DMS 273 treated with DMSO at 0.1 percent for 48 hours (cell line): Measurements from ENCODE around the gene TMEM163.
A peak's percentile ranks its signal among the peaks of the same experiment; 100 is the strongest.

ENCODE experiments used
- DNase-seq: peaks from one replicate; lab custom pipeline; 2025; lab: John Stamatoyannopoulos, UW

Gene TMEM163

DNA sequence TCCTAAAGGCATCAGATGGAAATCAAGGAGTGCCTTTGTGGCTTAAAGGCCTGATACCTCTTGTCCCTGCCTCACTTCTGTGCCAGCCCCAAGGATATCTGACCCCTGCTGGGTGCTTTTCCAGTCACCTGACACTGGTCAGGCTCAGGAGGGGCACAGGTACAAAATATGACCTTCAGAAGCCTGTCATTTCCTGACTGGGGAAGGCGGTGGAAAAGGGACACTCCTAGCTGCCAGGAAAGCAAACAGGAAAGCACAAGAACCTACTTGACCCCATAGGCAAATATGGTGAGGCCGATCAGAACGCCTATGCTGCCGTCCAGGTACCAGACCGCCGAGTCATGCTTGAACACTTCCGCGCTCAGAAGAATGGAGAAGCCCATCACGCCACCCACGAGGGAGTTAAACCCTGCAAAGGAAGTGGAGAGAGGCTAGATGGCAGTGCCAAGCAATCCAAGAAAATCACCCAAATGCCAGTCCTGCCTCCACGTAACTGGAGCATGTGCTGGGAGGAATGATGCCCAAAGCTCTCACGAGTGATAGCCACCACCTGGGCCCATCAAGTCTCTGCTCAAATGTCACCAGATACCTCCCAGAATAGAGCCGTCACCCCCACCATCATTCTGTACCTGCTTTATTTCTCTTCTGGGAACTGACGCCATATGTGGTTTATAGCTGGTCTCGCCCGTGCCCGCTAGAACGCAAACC lies 260.9 kb downstream of the TMEM163 start:
- no peak for DNase-seq

DNA sequence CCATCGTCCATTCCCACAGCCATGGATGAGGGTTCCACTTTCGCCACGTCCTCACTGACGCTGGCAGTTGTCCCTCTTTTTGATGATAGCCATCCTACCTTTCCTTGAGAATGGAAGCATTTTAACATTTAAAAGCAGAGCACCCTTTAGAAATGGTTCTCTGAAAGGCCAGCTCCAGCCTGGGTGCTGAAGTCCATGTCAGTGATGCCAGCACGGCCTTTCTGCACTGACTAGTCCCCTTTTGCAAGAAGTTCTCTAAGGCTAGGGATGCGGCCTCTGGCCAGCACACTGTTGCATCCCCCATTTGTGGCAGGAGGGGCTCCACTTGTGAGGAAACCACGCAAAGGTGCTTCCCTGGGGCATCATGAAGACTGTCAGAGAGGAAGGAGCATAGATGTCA lies 261.4 kb downstream of the TMEM163 start:
- no peak for DNase-seq

DNA sequence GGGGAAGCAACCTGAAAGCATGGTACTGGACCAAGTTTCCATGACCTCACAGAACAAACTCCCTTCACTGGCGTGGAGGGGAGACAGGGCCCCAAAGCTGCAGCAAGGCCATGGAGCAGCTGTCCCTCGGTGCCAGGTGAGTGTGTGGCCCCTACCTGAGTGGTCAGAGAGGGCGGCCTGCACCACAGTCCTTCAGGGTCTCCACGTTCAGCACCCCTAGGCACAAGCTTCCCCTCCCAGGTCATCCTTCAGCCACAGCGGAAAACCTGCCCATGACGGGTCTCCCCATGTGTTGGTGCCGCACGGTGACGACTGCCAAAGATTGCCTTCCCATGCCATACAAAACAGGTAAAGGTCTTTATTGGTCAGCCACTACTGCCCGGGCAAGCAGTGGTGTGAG lies 263.4 kb downstream of the TMEM163 start:
- DNase-seq = no peak

DNA sequence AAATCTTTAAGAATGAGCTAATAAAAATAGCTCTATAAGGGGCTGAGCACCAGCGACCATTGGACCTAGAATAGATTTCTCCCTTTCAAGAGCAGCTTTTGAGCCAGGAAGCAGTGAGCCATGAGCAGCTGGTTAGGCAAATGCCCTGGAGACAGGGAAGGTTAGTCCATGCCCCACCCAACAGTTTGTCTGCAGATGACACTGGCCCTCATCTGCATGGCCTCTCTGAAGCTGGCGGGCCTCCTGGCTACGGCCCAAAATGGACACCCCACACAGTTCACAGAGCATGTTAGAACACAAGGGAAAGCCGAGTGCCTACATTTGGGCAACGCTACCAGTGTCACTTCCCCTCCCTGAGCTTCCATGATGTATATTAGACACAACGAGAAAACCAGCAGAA lies 263.9 kb downstream of the TMEM163 start:
- DNase-seq = no peak

DNA sequence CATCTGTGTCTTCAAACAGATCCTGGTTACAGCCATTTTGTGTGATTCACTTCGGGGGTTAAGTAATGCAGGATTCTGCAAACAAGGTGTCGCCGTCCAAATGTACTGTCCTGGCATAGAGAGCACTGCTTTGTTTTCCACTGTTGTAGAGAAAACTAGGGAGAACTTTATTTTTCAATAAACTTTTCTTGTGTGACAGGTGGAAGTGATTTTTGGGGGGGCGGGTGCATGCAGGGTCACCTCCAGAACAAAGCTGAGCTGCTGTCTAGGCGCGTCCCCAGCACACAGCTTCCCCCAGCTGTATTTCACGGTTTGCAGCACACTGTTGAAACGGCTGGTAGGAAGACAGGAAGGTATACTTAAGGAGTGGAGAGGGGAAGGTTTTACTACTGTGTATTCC lies 264.4 kb downstream of the TMEM163 start:
- no peak for DNase-seq

DNA sequence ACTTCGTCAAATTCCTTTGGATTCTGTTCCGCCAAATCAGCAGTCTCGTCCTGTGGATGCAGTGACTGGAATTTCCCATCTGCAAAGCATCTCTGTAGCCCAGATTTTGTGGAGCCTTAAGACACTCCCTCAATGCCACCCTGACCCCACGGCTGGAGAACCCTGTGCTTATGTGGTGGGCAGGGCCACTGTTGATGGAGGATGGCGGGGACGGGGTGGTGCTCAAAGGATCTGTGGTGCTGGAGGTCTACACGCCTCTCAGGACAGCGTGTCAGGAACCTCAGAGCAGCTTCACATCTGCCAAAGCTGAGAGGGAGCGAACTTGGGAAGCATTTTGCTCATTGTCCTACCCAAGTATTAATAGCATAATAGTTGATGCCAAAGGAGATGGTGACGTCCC lies 264.8 kb downstream of the TMEM163 start:
- no peak for DNase-seq

DNA sequence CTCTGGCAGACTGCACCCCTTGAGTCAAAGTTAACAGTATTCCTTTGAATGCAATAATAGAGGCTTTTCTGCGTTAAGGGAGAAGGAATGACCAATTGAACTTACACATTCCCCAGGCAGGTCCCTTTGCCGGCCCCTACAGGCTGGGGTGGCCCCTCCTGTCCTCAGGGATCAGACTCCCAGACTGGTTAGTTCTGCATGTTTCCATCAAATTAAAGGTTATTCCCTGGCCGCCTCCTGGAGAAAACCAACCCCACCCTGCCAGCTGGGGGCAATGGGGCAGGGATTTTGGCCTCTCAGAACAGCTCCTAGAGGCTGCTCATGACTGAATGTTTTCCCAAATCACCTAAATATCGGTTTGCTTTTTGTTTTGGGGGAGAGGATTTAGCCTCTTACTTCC lies 265.3 kb downstream of the TMEM163 start:
- DNase-seq = no peak

DNA sequence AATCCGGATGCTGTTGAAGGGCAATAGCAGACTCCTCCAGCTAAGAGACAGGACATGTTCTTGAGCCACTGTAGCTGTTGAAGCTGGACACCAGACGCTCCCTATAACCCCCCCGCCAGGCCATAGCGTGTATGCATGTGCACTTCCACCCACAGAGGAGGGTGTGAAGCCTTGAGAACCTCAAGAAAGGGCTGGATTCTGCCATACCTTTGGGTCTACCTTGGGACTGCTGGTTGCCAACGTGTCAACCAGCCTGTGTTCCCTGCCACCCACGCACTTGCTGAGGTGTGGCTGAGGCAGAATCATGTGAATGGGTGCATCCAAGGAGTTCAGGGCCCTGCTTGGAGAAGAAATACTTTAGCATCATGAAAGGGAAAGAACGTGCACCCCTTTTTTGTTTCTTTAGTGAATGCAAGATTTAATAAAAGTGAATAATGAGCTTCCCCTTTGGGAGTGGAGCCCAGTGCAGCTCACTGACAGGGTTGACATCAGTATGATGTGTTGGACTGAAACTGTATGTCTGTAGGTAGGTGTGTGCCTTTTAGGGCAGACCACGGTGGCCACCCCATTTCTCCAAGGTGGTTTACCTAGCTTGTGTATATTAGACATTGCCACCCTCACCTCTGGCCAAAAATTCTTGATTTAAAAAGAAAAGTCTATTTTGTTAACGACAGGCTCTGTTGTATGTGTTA lies 266.6 kb downstream of the TMEM163 start:
- no peak for DNase-seq

DNA sequence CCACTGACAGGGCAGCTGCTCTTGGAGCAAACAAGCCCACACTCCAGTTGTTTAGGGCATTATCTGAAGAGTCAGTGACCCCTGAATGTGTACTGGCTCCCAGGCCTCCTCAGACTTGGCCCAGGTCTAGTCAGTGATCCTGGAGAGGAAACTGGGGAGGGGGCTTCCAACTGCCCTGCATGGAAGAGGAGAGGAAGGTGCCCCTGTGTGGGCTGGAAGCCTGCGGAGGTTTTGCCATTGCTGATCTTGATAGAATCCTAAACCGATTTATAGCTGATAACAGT lies 267.5 kb downstream of the TMEM163 start:
- no peak for DNase-seq

DNA sequence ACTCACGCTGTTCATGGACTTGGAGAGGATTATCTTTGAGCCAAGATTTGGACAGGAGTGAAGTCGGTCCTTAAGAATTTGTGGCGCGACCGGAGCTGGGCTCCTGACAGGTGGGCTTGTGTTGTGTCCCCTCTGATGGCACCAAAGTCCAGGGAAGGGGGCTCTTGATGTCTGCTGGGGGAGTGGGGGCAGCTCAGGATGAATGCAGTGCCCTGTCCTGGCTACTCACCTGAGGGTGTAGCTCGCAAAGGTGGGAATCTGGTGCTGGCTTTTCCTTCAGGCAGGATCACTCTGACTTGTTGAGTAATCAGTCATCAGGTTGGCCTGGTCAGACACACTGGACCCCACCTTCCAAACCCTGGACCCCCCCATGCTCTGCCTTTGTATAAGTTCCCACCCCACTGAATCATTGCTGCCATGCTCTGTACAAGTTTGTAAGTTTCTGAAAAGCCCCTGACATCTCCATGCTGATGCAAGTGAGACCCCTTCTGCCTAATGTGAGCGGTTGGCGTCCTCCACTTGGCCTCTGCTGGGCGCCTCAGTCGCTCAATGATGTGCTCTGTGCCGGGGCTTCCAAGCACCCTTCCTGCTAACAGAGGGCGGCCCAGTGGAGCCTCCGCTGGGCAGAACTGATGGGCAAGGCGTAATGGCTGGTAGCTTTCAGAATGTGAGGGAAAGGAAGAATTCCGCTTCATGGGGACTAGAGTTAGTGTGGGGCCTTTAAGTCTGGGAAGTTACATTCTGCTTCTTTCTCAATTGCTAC lies 268.9 kb downstream of the TMEM163 start:
- no peak for DNase-seq

DNA sequence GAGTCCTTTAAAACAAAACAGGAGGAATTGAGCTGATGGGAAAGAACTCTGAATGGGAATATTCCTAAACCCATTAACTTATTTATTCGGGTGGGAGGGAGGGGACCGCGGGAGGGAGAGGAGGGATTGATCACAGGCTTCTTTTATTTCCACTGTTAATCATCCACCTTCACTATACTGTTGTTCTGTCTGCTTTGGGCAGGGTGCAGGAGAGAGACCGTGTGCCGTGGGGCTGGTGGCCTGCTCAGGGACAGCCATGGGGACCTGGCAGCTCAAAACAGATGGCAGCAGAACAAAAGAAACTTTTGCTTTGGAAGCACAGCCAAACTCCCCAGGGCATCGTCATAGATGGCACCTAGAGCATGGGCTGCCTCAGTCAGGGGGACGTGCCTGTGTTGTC lies 269.6 kb downstream of the TMEM163 start:
- no peak for DNase-seq

DNA sequence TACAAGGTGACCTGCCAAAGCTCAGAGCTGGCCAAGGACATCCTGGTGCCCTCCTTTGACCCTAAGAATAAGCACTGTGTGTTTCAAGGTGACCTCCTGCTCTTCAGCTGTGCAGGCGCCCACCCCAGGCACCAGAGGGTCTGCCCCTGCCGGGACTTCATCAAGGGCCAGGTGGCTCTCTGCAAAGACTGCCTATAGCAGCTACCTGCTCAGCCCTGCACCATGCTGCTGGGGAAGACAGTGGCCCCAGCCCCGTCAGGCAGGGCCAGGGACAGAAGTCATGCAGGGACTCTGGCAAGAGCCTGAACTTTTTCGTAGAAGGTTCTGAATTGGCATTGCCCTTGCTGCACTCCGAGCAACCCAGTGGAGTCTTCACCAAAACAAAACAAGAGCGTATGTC lies 270.1 kb downstream of the TMEM163 start:
- no peak for DNase-seq

DNA sequence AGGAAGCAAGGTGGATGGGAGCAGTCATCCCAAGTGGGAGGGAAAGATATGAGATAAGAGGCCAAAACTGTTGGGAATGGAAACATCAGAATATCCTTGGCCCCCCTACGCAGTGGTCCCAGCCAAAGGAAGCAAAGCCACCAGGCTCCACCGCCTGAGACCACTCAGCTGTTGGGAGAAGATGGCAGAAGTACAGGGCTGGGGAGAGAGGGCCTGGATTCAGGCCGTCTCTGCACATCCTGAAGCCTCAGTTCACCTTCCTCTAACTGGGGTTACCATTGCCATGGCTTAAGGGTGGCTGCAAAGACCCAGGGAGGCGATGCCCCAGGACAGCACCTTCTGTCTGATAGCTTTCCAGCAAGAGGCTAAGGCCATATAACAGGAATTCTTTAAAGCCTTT lies 271.1 kb downstream of the TMEM163 start:
- no peak for DNase-seq

DNA sequence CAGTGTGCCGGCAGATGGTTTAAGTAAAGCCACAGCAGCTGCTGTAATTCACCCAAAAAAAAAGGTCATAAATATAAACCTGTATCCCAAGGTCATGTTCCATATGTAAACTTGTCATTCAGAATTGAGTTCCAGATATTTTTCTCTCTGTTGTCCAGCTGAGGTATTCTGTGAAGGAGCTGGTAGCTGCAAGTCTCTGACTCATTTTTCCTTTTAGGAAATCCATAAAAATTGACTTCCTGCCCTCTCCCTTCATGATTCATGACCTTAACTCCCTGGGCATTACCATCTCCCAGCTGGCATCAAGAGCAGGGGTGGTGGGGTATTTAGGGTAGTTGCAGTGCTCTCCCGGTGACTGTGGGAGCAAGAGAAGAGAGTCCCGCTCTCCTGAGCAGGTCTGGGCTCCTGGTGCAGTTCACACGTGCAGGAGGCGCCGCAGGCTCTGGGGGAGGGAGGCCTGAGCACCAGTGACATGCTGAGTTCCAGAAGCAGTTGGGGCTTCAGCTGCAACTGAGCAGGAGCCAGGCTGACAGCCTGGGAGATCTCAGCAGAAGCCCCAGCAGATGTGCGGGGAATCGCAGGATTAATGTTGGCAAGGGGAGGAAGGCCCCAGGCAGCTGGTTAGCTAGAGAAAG lies 272.3 kb downstream of the TMEM163 start:
- peak; percentile 78 for DNase-seq

DNA sequence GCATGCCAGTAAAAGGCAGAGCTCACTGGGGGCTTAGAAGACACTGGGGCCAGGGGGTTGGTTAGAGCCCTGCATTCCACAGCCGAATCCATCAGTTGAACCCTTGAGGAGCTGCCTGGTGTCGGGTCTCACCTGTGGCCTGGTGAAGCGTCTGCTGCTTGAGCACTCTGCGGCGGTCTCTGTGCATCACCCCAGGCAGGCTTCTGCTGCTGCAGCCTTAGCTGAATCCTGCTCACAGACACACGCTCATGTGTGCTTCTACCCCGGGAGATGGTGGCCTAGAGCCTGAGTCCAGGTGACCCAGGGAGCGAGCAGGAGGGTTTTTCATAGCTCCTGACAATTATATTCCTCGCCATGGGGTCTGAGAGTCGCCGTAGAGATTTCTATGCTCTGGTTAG lies 272.8 kb downstream of the TMEM163 start:
- DNase-seq = no peak

DNA sequence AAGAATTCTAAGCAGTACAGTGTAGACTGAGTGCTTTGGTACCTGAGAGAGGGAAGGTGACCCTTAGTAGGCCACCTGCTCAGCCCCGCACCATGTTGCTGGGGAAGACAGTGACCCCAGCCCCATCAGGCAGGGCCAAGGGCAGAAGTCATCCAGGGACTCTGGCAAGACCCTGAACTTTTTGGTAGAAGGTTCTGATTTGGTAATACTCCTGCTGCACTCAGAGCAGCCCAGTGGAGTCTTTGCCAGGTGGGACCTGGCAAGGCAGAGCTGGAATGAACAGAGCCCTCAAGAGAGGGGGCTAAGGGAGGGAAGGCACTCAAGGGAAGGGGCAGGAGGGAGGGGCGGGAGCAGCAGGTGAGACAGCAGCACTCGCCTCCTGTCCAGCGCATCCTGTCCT lies 273.7 kb downstream of the TMEM163 start:
- DNase-seq = no peak

DNA sequence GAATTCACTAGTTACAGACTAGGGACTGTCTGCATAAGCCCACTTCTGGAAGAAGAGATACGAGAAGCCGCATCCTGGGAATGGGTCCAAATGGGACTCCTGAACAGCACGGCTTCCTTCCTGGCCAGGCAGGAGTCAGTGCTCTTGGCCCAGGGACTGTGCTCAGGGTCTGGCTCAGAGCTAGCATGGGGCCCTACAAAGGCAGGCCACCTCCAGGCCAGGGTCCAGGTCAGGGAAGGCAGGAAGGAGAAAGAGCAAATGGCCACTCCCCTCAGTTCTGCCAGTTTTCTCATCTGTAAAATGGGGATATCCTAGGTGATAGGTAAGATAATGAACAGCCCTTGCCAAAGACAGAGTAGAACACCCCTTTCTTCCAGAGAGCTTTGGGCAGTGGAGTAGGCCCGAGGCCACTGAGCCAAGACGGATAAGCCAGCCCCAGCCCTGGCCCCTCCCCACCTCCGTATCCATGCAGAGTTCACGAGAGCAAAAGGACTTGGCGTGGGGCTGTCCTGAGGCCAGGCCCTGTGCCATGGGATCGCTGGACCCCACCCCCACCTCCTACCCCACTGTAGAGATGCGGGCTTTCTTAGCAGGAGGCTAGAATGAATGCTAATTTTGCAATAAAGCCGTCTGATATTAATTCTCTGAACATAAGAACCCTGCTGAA lies 274.9 kb downstream of the TMEM163 start:
- DNase-seq = no peak

DNA sequence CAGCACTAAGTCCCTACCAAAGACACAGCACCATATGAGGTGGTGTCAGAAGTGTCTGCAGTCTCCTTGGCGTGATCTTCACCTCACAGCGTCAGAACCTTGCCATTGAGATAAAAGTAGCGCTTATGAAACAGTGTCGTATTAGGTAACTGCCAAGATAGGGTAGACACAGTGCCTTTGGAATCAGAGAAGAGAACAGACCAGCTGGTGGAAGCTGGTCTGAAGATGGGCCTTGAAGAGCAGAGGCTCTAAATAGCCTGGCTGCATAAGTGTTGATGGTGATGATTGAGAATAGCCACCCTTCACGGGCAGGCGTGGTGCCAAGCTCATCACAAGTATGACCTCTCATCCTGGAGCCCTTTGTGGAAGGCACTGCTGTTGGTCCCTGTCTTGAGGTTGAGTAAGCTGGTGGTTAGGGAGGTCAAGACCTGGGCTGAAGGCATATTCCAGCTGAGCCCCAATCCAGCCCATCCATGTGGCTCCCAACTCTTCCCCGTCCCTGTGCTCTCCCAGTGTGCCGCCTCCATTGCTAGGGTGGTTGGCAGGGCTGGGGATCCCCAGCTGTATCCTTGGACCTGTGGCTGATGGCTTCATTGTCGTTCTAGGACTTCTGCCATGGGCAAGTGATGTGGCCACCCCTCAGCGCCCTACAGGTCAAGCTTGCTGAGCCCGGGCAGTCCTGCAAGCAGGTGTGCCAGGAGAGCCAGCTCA lies 277.5 kb downstream of the TMEM163 start:
- no peak for DNase-seq

DNA sequence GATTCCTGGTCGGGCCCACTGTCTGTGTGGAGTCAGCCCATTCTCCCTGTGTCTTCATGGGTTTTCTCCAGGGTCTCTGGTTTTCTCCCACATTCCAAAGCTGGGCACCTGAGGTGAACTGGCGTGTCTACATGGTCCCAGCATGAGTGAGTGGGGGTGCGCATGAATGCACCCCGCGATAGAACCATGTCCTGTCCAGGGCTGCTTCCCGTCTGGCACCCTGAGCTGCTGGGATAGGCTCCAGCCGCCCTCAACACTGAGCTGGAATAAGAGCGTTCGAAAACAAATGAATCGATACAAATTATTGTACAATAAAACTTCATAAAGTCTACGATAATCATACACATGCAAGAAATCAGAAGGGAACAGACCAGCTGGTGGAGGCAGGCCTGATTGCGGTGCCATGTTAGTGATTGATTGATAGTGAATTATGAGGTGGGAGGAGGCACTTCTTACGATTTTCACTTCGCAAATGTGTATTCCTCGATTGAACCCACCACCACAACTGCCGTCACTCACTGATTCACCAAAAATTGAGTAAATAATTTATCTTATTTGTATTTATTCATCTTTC lies 278.4 kb downstream of the TMEM163 start:
- DNase-seq = no peak

DNA sequence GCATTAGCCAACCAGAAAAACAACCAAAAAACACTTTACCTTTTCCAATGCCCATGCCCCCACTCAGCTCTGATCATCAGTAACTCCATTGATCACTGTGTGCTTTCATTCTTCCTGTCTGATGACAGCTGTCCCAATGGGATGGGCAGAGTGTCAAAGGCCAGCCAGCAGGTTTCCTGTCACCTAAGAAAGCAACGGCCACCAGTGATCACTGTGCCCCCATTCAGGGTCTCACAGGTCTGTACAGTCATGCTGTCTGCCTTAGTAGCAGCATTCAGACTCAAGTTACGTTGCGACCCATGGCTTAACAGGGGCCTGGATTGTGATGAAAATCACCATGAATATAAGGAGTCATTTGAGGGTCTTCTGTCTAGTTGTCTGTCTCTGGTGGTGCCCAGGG lies 280.4 kb downstream of the TMEM163 start:
- no peak for DNase-seq

DNA sequence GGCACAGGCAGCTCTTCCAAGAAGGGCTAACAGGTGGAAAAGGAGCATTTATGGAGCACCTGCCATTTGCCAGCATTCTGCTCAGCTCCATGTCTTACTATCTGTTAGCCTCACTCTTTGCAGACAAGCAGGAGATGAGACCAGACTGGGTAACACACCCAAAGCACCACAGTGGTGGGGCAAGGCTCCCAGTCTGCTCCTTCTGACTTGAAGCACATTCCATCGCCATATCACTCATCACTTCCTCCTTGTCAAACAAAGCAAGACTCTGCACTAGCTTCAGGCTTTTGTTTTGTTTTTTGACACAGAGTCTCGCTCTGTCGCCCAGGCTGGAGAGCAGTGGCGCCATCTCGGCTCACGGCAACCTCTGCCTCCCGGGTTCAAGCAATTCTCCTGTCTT lies 282.1 kb downstream of the TMEM163 start:
- DNase-seq = no peak
